ENCODE data around the gene PSMD14.
"Not testable (repeated sequence)": the region's sequence is repeated elsewhere in the genome, so short reads cannot be mapped to it uniquely, and the experiment has no call there.

Gene PSMD14

DNA sequence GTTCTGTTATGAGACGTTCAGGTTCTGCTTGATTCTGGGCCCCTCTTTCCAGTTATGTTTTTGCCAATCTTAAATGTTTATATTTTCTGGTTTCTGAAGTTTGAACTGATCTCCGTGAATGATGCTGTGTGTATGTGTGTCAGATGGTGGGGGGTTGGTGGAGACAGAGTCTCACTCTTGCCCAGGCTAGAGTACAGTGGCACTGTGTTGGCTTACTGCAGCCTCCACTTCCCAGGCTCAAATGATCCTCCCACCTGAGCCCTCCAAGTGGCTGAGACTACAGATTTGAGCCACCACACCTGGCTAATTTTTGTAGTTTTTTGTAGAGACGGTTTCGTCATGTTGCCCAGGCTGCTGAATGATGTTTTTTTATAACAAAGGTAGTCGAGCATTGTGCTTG, 45.9 kb downstream of the PSMD14 start:
- DNase-seq (ENCODE audit: low read depth): no peak
- H3K4me3 ChIP-seq (ENCODE audit: low read depth, low read length): no peak overlapping the region
- in situ Hi-C loops (cut with HindIII; ENCODE audit: low sequenced_read_pairs): no loop called here
- TF ChIP-seq, protein P1, sequence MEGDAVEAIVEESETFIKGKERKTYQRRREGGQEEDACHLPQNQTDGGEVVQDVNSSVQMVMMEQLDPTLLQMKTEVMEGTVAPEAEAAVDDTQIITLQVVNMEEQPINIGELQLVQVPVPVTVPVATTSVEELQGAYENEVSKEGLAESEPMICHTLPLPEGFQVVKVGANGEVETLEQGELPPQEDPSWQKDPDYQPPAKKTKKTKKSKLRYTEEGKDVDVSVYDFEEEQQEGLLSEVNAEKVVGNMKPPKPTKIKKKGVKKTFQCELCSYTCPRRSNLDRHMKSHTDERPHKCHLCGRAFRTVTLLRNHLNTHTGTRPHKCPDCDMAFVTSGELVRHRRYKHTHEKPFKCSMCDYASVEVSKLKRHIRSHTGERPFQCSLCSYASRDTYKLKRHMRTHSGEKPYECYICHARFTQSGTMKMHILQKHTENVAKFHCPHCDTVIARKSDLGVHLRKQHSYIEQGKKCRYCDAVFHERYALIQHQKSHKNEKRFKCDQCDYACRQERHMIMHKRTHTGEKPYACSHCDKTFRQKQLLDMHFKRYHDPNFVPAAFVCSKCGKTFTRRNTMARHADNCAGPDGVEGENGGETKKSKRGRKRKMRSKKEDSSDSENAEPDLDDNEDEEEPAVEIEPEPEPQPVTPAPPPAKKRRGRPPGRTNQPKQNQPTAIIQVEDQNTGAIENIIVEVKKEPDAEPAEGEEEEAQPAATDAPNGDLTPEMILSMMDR (IDR thresholded peaks at IDR 0.05; ENCODE audit: low read depth, low read length, missing control alignments): no peak

DNA sequence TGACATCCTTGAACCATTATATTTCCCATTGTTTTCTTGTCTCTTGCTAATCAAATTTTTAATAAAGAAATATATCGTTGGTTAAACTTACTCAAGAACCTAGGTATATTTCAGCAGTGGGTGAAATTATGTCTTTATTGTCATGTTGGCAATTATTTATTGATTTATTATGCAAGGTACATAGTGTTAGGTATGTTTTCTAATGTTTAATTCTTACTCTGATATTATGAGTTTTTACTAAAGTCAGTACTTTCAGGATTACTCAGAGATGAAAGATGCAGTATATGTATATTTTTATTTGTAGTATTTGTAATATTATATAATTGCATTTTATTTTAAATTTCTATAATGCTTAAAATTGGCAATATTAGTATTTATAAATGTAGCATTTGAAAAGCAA, 46.9 kb downstream of the PSMD14 start:
- in situ Hi-C loops (cut with HindIII; ENCODE audit: low sequenced_read_pairs): no loop called here
- no peak overlapping the region for H3K4me3 ChIP-seq (ENCODE audit: low read depth, low read length)
- TF ChIP-seq, protein P1 (IDR thresholded peaks at IDR 0.05; ENCODE audit: low read depth, low read length, missing control alignments): no peak
- DNase-seq (ENCODE audit: low read depth): no peak

DNA sequence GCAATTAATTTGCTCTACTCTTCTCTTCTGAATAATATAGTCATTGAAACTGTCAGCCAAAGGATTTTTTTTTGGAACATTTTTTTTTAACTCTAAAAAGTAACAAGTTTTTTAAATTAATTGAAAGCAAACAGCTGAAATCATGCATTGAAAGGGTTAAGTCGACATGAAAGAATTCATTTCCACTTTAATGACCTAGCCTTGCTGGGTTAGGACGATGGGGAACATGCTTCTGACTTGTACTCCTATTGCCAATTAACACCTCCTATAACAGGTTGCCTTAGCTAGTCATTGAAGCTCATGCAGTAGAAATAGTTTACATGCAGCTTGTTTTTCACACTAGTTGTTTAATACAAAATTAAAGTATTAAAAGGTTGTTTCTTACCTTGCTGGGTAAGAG, 47.8 kb downstream of the PSMD14 start:
- TF ChIP-seq, protein P1 (IDR thresholded peaks at IDR 0.05; ENCODE audit: low read depth, low read length, missing control alignments): no peak
- in situ Hi-C loops (cut with HindIII; ENCODE audit: low sequenced_read_pairs): no loop called here
- H3K4me3 ChIP-seq (ENCODE audit: low read depth, low read length): no peak overlapping the region
- no peak for DNase-seq (ENCODE audit: low read depth)

DNA sequence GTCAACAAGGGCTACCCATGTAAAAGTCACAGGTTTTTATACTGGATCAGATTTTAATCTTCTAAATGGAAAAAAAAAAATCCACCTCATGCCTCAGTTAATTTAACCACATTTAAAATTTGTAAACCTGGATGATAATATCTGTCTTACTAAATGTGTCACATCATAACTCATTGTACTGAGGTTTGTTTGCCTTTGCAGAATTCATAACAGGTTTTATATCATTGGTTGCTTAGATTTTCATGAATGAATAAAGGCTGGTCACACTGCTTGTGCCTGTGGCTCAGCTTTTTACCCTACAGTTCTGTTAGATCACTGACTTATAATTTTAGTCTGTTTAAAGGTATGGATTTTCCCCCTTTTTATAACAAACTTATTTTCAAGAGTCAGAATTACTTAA, 48.9 kb downstream of the PSMD14 start:
- DNase-seq (ENCODE audit: low read depth): no peak
- TF ChIP-seq, protein P1 (IDR thresholded peaks at IDR 0.05; ENCODE audit: low read depth, low read length, missing control alignments): no peak
- in situ Hi-C loops (cut with HindIII; ENCODE audit: low sequenced_read_pairs): no loop called here
- H3K4me3 ChIP-seq (ENCODE audit: low read depth, low read length): no peak overlapping the region

DNA sequence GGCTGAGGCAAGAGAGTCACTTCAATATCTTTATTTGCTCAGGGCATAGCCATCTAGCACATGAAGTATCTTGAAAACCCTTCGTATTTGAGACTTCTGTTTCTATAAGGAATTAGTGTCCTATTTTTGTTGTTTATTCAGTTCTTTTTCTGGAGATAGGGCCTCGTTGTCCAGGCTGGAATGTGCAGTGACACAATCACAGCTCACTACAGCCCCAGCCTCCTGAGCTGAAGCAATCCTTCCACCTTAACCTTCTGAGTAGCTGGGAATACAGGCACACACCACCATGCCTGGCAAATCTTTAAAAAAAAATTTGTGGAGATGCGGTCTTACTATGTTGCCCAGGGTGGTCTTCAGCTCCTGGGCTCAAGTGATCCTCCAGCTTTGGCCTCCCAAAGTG, 50.6 kb downstream of the PSMD14 start:
- TF ChIP-seq, protein P1 (IDR thresholded peaks at IDR 0.05; ENCODE audit: low read depth, low read length, missing control alignments): no peak
- H3K4me3 ChIP-seq (ENCODE audit: low read depth, low read length): no peak overlapping the region
- in situ Hi-C loops (cut with HindIII; ENCODE audit: low sequenced_read_pairs): no loop called here
- DNase-seq (ENCODE audit: low read depth): no peak

DNA sequence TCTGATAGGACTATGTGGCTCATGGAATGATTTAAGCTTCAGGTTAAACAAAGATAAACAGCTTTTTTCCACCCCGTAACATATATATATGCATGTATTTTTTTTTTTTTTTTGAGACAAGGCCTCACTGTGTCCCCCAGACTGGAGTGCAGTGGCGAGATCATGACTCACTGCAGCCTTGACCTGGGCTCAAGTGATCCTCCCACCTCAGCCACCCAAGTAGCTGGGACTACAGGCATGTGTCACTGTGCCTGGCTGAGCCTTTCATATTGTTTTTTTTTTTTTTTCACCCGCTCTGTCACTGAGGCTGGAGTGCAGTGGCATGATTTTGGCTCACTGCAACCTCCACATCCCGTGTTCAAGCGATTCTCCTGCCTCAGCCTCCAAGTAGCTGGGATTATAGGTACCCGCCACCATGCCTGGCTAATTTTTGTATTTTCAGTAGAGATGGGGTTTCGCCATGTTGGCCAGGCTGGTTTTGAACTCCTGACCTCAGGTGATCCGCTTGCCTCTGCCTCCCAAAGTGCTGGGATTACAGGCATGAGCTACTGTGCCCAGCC, 52.0 kb downstream of the PSMD14 start:
- H3K4me3 ChIP-seq (ENCODE audit: low read depth, low read length); DNase-seq (ENCODE audit: low read depth); in situ Hi-C loops (cut with HindIII; ENCODE audit: low sequenced_read_pairs): not testable (repeated sequence)

DNA sequence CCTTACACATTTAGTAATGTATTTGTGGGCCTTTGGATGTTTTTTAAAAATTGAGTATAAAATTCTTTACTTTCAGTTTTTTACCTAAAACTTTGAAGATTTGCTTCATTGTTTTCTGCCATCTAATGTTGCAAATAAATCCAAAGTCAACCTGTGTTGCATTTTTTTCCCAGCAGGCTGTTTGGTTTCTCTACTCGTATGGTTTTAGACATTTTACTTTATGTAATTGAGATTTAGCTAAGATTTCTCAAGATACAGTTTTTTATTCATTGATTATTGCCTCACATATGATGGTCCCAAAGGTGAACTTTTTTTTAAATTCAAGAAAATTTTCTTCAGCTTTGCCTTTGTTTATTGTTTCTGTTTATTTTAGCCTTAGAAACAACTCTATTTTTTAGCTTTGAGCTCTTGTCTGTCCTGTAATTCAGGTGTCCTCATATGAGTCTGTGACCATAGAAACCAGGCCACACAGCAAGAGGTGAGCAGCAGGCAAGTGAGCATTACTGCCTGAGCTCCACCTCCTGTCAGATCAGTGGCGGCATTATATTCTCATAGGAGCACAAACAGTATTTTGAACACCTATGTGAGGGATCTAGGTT, 54.4 kb downstream of the PSMD14 start:
- in situ Hi-C loops (cut with HindIII; ENCODE audit: low sequenced_read_pairs): no loop called here
- no peak for DNase-seq (ENCODE audit: low read depth)
- TF ChIP-seq, protein P1 (IDR thresholded peaks at IDR 0.05; ENCODE audit: low read depth, low read length, missing control alignments): no peak
- no peak overlapping the region for H3K4me3 ChIP-seq (ENCODE audit: low read depth, low read length)
